Ramos (cell line): Measurements from ENCODE around the gene PRKN.

Experiments
- in situ Hi-C: fragments of 300-500 bp; cut with MboI; formaldehyde crosslinking; loops from one replicate; pipeline ENCODE4 v1.14.3; 2022; ENCODE audit warnings: low sequenced_read_pairs; ENCODE audit not compliant: unreplicated experiment

Gene PRKN

GRCh38 chr6:161736781-161737292 is 990.7 kb downstream of the PRKN start:
- in situ Hi-C loops = no loop called here

GRCh38 chr6:161736326-161736725 is 991.2 kb downstream of the PRKN start:
- in situ Hi-C loops = no loop called here

GRCh38 chr6:161732594-161732993 is 995.0 kb downstream of the PRKN start:
- in situ Hi-C loops = no loop called here

GRCh38 chr6:161727083-161727833 is 1000.3 kb downstream of the PRKN start:
- in situ Hi-C loops = no loop called here

- in situ Hi-C loops = no loop called here
Measured at GRCh38 chr6:161722394-161722793, 1005.2 kb downstream of the PRKN start.

- in situ Hi-C loops = no loop called here
Measured at GRCh38 chr6:161721511-161721910, 1006.1 kb downstream of the PRKN start.

- in situ Hi-C loops = no loop called here
Measured at GRCh38 chr6:161716176-161716575, 1011.4 kb downstream of the PRKN start.

- in situ Hi-C loops = no loop called here
Measured at GRCh38 chr6:161711938-161712337, 1015.6 kb downstream of the PRKN start.

GRCh38 chr6:161711515-161711914 is 1016.1 kb downstream of the PRKN start:
- in situ Hi-C loops = no loop called here

- in situ Hi-C loops = no loop called here
Measured at GRCh38 chr6:161710698-161711097, 1016.9 kb downstream of the PRKN start.

- in situ Hi-C loops = no loop called here
Measured at GRCh38 chr6:161701056-161701455, 1026.5 kb downstream of the PRKN start.

GRCh38 chr6:161696801-161697200 is 1030.8 kb downstream of the PRKN start:
- in situ Hi-C loops = no loop called here

- in situ Hi-C loops = no loop called here
Measured at GRCh38 chr6:161694995-161695394, 1032.6 kb downstream of the PRKN start.

GRCh38 chr6:161686655-161687054 is 1040.9 kb downstream of the PRKN start:
- in situ Hi-C loops = no loop called here

- in situ Hi-C loops = no loop called here
Measured at GRCh38 chr6:161684731-161685475, 1042.7 kb downstream of the PRKN start.

GRCh38 chr6:161683400-161683799 is 1044.2 kb downstream of the PRKN start:
- in situ Hi-C loops = no loop called here

- in situ Hi-C loops = no loop called here
Measured at GRCh38 chr6:161682982-161683381, 1044.6 kb downstream of the PRKN start.

- in situ Hi-C loops = no loop called here
Measured at GRCh38 chr6:161679980-161680538, 1047.5 kb downstream of the PRKN start.

- in situ Hi-C loops = no loop called here
Measured at GRCh38 chr6:161677188-161677587, 1050.4 kb downstream of the PRKN start.

- in situ Hi-C loops = no loop called here
Measured at GRCh38 chr6:161676586-161676985, 1051.0 kb downstream of the PRKN start.
